Breast epithelium (tissue), 4 donors: ENCODE data around the gene MEX3A. TPM values are rescaled to one million over a fixed set of nuclear protein-coding genes. Genes with fewer than 3 reads are reported as not detected.
A peak's percentile ranks its signal among the peaks of the same experiment; 100 is the strongest.

Experiments
- DNase-seq, 2 donors: peaks; one replicate each; pipeline ENCODE4 v3.0.0-alpha.2; 2019; ENCODE audit warnings: low spot score in 2 of 2
- H3K27ac ChIP-seq, 2 donors: fragments of 200-600 bp; sonication (generic) in 1 of 2; one replicate each; pipeline ENCODE4 v1.5.1; 2016 to 2019; ENCODE audit warnings: mild to moderate bottlenecking in 1 of 2
- H3K27me3 ChIP-seq, 2 donors: fragments of 200-600 bp; sonication (generic) in 1 of 2; one replicate each; pipeline versions ENCODE4 v1.5.1 to v1.6.0; 2017 to 2019; ENCODE audit warnings: control low read depth in 1 of 2, mild to moderate bottlenecking in 1 of 2
- H3K36me3 ChIP-seq: fragments of 200-600 bp; one replicate; pipeline ENCODE4 v1.5.1; 2019
- H3K4me1 ChIP-seq, 2 donors: fragments of 200-600 bp; sonication (generic); one replicate each; pipeline ENCODE4 v1.5.1; 2016 to 2019; ENCODE audit warnings: control low read depth in 1 of 2
- H3K4me3 ChIP-seq, 3 donors: fragments of 200-600 bp; sonication (generic); 1 replicate in 2 of 3; 2 replicates in 1 of 3; pipeline ENCODE4 v1.5.1; 2016 to 2019; ENCODE audit warnings: mild to moderate bottlenecking in 3 of 3, moderate library complexity in 2 of 3
- H3K9me3 ChIP-seq, 2 donors: fragments of 200-600 bp; sonication (generic) in 1 of 2; one replicate each; pipeline ENCODE4 v1.5.1; 2016 to 2019; ENCODE audit warnings: control low read depth in 1 of 2
- CTCF ChIP-seq, 3 donors: fragments of 450-650 bp; IDR thresholded peaks; one replicate each; pipeline ENCODE4 v1.5.1; 2016 to 2017; ENCODE audit warnings: antibody characterized with exemption in 3 of 3, mild to moderate bottlenecking in 3 of 3, moderate library complexity in 3 of 3
- POLR2A ChIP-seq: fragments of 450-650 bp; IDR thresholded peaks from one replicate; pipeline ENCODE4 v1.6.1; 2016; ENCODE audit warnings: antibody characterized with exemption, mild to moderate bottlenecking, moderate library complexity
- POLR2AphosphoS5 ChIP-seq, 3 donors: sonication (generic); formaldehyde crosslinking; IDR thresholded peaks; one replicate each; pipeline ENCODE4 v1.6.1; 2017; ENCODE audit warnings: antibody characterized with exemption in 3 of 3
- intact Hi-C: fragments of 100-400 bp; cut with DNase I; formaldehyde crosslinking; loops from one replicate; pipeline ENCODE4 v1.15.1; 2023; ENCODE audit warnings: low total_unique reads
- total RNA-seq, 3 donors: library from RNA; depleted of rRNA; stranded (reverse); fragments of >200 nt; gene quantifications; one replicate each; pipeline ENCODE4 v1.1.0, GENCODE V29; 2016

MEX3A gene
- total RNA-seq, 3 donors from 2014 or later: 0.32 to 1.3 (median 1.3) TPM

GRCh38 chr1:156106624-156107488, 24.6 kb upstream of the MEX3A start:
- peak overlapping the region; percentile 99 for H3K27ac ChIP-seq
- H3K4me1 ChIP-seq: peaks cover 35 to 39% of the 10 kb centered on the region in 2 donors
- intact Hi-C loops: no loop called here
- no peaks in the 10 kb centered on the region for H3K36me3 ChIP-seq
- H3K27me3 ChIP-seq: no peaks in the 10 kb centered on the region
- TF ChIP-seq POLR2AphosphoS5 (IDR thresholded peaks at IDR 0.05) (no peak), POLR2A (no peak)
- no peaks in the 10 kb centered on the region for H3K9me3 ChIP-seq
- no peak for DNase-seq
- peak overlapping the region; percentile 16 to 65 (median 50) for H3K4me3 ChIP-seq

DNA sequence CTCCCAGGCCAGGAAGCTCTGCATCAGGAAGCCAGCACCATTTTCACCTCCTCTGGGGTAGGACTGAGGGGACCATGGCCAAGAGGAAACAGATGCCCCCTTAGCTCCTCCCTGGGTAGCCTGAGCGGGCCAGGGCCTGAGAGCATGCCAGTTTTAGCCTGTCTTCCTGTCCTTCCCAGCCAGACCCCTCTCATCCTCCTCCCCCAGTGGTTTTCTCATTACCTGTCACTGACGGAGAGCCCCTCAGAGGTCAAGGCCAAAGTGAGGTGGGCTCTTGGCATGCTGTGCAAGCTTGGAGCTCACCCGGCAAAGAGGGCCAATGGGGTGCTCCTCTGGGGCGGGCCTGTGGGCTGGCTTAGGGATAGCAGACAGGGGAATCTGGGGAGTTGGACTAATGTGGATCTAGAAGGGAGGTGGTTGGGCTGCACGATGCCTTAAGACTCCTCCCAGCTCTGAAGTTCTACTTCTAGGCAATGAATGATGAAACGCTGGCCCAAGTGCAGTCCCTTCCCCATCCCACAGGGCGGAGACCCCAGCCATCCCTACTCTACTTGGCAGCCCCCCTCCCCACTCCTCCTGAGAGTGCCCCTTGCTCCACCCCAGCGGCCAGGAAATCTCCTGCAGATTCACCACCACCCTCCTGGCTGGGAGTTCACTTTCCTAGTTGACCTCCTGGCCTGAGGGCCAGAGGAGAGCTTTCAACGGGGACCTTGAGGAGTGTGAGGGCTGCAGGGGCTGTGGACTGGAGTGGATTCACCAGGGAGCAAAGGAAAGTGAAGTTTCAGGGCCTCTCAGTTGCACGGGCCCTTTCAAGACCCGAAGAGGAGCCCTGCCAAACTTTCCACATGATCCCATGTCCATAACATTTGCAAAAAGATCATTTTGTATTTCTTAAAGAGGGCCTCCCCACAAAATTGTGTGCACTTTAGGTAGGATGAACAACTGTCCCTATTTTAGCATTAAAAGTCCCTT, 22.9 kb upstream of the MEX3A start:
- Histone ChIP-seq H3K4me3 (peak overlapping the region; percentile 16 to 65 (median 50)), H3K27ac (peak overlapping the region; percentile 99), H3K4me1 (peaks cover 36 to 39% of the 10 kb centered on the region in 2 donors), H3K9me3 (no peaks in the 10 kb centered on the region), H3K36me3 (no peaks in the 10 kb centered on the region), H3K27me3 (no peaks in the 10 kb centered on the region)
- TF ChIP-seq POLR2AphosphoS5 (IDR thresholded peaks at IDR 0.05) (no peak), POLR2A (no peak), CTCF (IDR thresholded peaks at IDR 0.05) (no peak)
- intact Hi-C loops: no loop called here
- no peak for DNase-seq

- H3K27ac ChIP-seq: peak overlapping the region; percentile 99
- peak; percentile 91 to 92 for DNase-seq
- peak overlapping the region in 1 of 3 donors; percentile 31 for H3K4me3 ChIP-seq
- no peaks in the 10 kb centered on the region for H3K36me3 ChIP-seq
- H3K4me1 ChIP-seq: peaks cover 36 to 39% of the 10 kb centered on the region in 2 donors
- H3K27me3 ChIP-seq: no peaks in the 10 kb centered on the region
- H3K9me3 ChIP-seq: no peaks in the 10 kb centered on the region
- intact Hi-C loops: no loop called here
- TF ChIP-seq CTCF (IDR thresholded peaks at IDR 0.05): no peak
- no peak for TF ChIP-seq POLR2A
- TF ChIP-seq POLR2AphosphoS5 (IDR thresholded peaks at IDR 0.05): peak in 2 of 3 donors; percentile 69 to 80
Measured at GRCh38 chr1:156104065-156104810, 22.0 kb upstream of the MEX3A start.

GRCh38 chr1:156103521-156103947, 21.3 kb upstream of the MEX3A start:
- Histone ChIP-seq H3K27me3 (no peaks in the 10 kb centered on the region), H3K9me3 (no peaks in the 10 kb centered on the region), H3K36me3 (no peaks in the 10 kb centered on the region), H3K27ac (peak overlapping the region; percentile 99), H3K4me3 (peak overlapping the region in 2 of 3 donors; percentile 2 to 31), H3K4me1 (peaks cover 36 to 39% of the 10 kb centered on the region in 2 donors)
- no peak for TF ChIP-seq POLR2AphosphoS5 (IDR thresholded peaks at IDR 0.05)
- TF ChIP-seq CTCF (IDR thresholded peaks at IDR 0.05): no peak
- TF ChIP-seq POLR2A: no peak
- no peak for DNase-seq
- intact Hi-C loops: no loop called here
